HTR-8/SVneo (cell line): Measurements from ENCODE around the gene CAMKMT.

Source experiments
- DNase-seq: peaks from one replicate; pipeline ENCODE4 v3.0.0; 2011; ENCODE audit warnings: low spot score, mixed read lengths; ENCODE audit not compliant: insufficient read length
- FAIRE-seq: peaks from 2 replicates; lab custom pipeline; 2011; peaks lifted over from hg19 to GRCh38; lab: Jason Lieb, UNC

The CAMKMT gene

GRCh38 chr2:44623622-44624351 lies 262.0 kb downstream of the CAMKMT start:
- no peak for DNase-seq
- no peak for FAIRE-seq

- no peak for DNase-seq
- FAIRE-seq: no peak
These were observed 266.6 kb downstream of the CAMKMT start for GRCh38 chr2:44628297-44628696.

DNA sequence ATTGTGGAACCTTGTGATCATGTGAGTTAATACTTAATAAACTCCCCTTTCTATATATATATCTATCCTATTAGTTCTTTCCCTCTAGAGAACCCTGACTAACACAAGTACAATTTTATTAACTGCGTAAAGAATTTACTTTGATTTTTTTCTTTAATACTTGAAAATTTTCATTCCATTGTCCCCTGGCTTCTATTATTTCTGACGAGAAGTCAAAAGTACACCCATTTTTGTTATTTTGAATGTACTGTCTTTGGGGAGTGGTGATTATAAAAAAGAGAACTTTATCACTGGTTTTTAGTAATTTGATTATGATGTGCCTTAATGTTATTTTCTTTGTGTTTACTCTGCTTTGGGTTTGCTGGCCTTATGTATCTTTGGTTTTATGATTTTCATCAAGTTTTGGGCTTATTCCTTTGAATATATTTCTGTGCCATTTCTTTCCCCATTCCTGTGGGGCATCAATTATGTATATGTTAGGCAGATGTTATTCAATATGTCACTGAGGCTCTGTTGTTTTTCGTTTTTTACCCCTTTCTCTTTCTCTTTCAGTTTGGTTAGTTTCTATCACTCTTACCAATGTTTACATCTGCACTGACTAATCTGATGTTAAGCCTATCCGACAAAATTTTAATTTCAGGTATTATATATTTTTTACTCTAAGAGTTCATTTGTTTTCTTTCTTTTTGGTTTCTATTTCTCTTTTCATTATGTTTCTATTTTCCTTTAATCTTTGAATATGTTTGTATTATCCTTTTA lies 271.4 kb downstream of the CAMKMT start:
- DNase-seq (no peak), FAIRE-seq (no peak)

DNA sequence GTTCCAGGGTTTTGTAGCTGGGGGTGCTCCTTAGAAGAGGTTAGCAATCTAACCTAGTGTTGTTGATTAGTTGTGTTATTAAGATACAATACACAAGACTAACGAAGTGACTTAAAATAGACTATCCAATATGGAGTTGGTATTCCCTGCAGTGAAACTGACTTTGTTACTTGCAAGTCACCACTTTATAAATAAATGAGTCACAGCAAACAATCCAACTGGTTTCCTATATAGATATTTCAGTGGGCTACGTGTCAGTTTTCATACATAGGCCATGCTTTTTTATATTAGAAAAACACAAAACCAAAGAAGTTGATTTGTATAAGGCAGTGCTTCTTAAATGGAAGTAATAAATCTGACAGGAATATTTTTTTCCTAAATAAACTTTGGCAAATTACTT lies 274.0 kb downstream of the CAMKMT start:
- FAIRE-seq: no peak
- DNase-seq: no peak

DNA sequence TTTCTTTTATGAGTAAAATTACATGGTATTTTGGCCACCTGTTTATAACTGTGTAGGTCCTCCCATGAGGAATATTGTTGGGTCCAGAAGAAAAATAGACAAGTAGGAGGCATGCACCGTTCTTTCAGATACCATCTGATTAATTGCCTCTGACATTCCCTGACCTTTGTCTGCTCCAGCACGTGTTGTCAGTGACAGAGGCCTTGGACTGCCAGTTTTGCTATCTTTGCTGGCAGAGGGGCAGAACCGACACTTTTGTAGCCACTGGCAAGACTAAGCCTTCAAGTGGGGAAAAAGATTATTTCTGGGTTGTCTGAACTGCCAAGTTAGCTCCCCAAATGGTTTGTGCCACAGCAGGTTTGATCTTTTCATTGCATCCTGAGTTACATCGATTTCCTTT lies 276.9 kb downstream of the CAMKMT start:
- no peak for DNase-seq
- no peak for FAIRE-seq

DNA sequence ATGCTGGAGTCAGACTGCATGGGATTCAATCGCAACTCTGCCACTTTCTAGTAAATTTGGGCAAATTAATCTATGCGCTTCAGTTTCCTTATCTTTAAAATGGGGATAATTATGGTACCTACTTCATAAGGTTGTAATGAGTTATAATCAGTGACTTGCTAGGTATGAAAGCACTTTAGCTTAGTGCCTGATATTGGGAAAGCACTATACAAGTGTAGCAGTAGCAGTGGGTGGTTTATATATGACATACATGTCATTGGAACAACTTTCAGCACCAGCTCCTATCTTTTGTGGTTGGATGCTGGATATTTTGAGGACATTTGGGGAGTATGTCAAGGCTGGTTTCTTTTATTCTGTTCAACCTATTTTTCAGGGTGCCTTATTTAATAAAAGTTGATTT lies 277.7 kb downstream of the CAMKMT start:
- DNase-seq (no peak), FAIRE-seq (no peak)

- DNase-seq (no peak), FAIRE-seq (no peak)
These were observed 280.5 kb downstream of the CAMKMT start for GRCh38 chr2:44642123-44642857.

GRCh38 chr2:44645937-44646336 lies 284.2 kb downstream of the CAMKMT start:
- FAIRE-seq: no peak
- DNase-seq: no peak

GRCh38 chr2:44649381-44649780 lies 287.6 kb downstream of the CAMKMT start:
- no peak for DNase-seq
- FAIRE-seq: no peak

- no peak for FAIRE-seq
- DNase-seq: no peak
These were observed 289.0 kb downstream of the CAMKMT start for GRCh38 chr2:44650796-44651195.

- no peak for DNase-seq
- FAIRE-seq: no peak
These were observed 290.2 kb downstream of the CAMKMT start for GRCh38 chr2:44651974-44652373.

GRCh38 chr2:44652701-44653100 lies 291.0 kb downstream of the CAMKMT start:
- DNase-seq: no peak
- FAIRE-seq: no peak

DNA sequence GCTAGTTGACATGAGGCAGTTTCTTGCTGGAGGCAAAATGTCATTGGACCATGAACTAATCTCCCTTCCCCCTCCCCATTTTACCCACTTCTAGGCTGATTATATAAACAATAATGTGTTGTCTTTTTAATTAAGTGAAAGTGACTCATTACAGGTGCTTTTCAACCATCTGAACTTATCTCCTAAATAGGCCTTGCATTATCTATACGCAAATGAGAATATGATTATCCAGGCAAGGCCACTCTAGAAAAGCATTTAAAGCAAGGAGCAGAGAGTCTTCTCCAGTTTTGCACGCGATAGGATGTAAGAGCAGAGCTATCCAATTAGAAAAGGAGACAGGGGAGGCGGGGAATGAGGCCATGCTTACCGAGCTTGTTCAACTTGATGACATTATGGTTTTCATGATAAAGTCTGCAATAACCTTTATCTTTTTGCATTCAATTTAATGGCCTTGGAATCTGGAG lies 293.7 kb downstream of the CAMKMT start:
- DNase-seq: no peak
- no peak for FAIRE-seq

DNA sequence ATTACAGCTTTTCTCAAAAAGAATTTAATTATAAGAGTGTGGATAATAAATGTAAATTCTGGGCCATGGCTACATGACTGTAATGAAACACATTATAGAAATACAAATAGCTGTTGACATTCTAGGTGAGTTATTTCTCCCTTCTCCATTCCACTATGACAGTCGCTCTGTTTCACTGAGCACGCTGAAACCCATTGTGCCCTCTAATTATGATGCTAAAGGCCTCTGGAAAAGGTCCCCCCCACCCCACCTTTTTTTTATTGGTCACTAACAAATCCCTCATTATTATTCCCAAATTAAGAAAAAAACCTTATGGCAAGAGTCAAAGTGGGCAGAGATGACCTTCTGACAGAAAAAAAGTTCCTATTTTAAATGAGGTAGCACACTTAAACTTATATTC lies 294.7 kb downstream of the CAMKMT start:
- FAIRE-seq (no peak), DNase-seq (no peak)

DNA sequence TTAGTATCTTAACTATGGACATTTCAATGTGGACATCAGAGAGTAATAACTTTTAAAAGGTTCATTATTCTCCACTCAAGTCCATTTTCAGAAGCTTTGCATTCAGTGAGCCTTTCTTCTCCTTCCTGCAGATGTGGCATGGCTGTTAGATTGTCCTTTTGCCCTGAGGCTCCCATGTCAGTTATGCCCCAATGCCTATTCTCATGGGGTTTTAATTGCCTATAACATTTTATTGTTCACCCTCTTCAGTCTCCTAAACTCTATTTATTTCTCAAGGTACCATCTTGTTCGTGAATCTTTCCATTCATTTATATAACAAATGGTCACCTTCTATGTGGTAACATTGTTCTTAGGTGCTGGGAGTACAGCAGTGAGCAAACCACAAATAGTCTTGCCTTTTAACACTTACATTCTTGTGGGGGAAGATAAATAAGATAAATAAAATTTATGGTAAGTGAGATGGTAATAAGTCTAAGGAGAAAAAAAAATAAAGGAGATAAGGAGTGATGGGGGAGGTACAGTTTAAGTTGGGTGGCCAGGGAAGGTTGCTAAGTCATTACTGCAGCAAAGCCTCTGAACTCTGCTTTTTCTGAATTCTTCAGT lies 301.8 kb downstream of the CAMKMT start:
- FAIRE-seq (no peak), DNase-seq (no peak)

DNA sequence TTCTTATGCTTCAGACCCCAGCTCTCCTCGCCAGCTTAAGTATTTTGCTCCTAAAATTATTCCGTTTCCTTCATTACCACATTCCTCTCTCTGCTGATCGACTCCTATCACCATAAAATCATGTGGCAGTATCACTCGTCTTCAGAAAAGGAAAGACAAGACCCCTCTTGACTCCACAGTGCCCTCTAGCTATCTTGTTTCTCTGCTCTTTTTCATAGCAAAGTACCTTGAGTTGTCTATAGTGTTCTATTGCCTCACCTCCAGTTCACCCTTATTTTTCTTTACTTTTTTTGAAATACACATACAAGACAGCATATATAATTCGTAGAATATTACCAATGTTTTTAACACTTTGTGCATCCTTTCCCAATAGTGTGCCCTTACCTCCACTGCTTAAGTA lies 306.6 kb downstream of the CAMKMT start:
- no peak for FAIRE-seq
- DNase-seq: peak; percentile 30

GRCh38 chr2:44671276-44671675 lies 309.5 kb downstream of the CAMKMT start:
- FAIRE-seq (no peak), DNase-seq (no peak)

DNA sequence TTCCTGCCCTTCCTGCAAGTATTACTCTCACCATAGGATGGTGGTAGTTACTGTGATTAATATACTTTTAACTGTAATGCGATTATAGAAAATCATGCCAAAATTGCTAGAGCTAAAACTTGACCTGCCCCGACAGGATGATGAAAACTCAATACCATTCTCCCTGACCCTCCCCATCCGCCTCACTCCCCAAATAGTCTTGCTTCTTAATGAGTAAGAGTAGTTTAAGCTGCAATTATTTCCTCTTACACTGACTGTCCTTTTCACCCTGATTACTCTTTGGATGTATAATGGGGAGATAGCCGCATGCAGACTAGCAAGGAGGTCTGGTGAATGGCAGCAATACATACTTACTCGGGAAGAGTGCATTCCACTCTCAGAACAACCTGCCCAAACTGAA lies 310.2 kb downstream of the CAMKMT start:
- DNase-seq (no peak), FAIRE-seq (no peak)

- DNase-seq: no peak
- FAIRE-seq: no peak
These were observed 310.7 kb downstream of the CAMKMT start for GRCh38 chr2:44672431-44672830.

DNA sequence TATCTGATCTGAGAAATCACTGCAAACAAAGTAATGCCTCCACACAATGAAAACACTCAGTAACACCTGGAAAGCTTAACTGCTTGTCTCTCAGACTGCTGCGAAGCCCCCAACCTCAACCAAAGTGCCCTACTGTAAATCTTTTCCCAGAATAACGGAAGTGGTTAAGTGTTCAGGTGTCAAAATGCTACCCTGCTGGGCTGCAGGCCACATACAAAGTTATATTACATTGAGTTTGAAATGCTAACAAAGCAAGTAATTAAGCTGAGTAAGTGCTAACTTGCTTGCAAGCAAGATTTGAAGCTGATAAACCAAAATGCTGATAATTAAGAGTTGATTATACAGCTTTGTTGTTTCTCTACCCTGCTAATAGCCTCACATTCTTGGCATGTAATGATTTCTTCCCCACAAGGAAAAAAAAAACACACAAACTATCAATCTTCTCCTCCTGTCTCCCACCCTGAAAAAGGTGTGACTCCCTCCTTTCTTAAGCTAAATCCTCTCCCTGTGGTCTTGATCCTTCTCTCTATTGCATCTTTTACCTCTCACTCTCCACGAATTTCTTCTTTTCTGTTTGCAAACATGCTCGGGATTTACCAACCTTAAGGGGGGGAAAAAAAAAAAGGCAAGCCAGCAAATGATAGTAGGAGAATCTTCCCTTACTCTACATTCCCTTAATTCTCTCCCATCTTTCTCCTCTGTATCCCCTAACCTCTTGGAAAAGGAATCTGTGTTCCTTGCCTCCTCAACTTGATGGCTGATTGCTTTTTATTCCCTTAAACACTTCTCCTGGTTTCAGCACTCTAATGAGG lies 312.9 kb downstream of the CAMKMT start:
- DNase-seq (no peak), FAIRE-seq (no peak)
